MCF 10A (cell line): Measurements from ENCODE around the gene ARPC5. TPM values are rescaled to one million over a fixed set of nuclear protein-coding genes. Genes with fewer than 3 reads are reported as not detected.

ENCODE experiments used
- BruUV-seq: library from RNA; stranded (reverse); fragments of 400-500 nt; replicated peaks from 2 replicates; lab custom pipeline; 2021; lab: Mats Ljungman, UMichigan
- CTCF ChIA-PET: fragments of 300-600 bp; sonication (Branson Sonifier 250); formaldehyde crosslinking; extraction: SDS; loops from one replicate; lab custom pipeline; 2021; ENCODE audit warnings: antibody characterized with exemption, inconsistent platforms; lab: Yijun Ruan, JAX
- POLR2A ChIA-PET: fragments of 300-600, 350-650 bp; sonication (Branson Sonifier 250); formaldehyde crosslinking; extraction: SDS; loops from one replicate; lab custom pipeline; 2020; ENCODE audit warnings: antibody characterized with exemption, inconsistent platforms; lab: Yijun Ruan, JAX
- DNase-seq: peaks from one replicate; pipeline ENCODE4 v3.0.0-alpha.2; 2018; ENCODE audit not compliant: unreplicated experiment
- H3K27ac Mint-ChIP-seq: one replicate; pipeline ENCODE4 v1.8.0; 2022; ENCODE audit warnings: mild to moderate bottlenecking, low read depth, mixed read lengths; ENCODE audit not compliant: unreplicated experiment
- H3K27me3 Mint-ChIP-seq: one replicate; pipeline ENCODE4 v1.8.0; 2022; ENCODE audit warnings: mixed read lengths; ENCODE audit not compliant: insufficient read depth, unreplicated experiment
- H3K36me3 Mint-ChIP-seq: one replicate; pipeline ENCODE4 v1.8.0; 2022; ENCODE audit warnings: mild to moderate bottlenecking, moderate library complexity, mixed read lengths; ENCODE audit not compliant: insufficient read depth, unreplicated experiment
- H3K4me1 Mint-ChIP-seq: one replicate; pipeline ENCODE4 v1.8.0; 2022; ENCODE audit warnings: mixed read lengths; ENCODE audit not compliant: insufficient read depth, unreplicated experiment
- H3K4me3 Mint-ChIP-seq: one replicate; pipeline ENCODE4 v1.8.0; 2022; ENCODE audit warnings: mild to moderate bottlenecking, moderate library complexity, mixed read lengths; ENCODE audit not compliant: unreplicated experiment
- H3K9me3 Mint-ChIP-seq: one replicate; pipeline ENCODE4 v1.8.0; 2022; ENCODE audit warnings: mixed read lengths; ENCODE audit not compliant: unreplicated experiment
- intact Hi-C: fragments of 100-400 bp; cut with micrococcal nuclease; formaldehyde crosslinking; loops from 2 replicates; pipeline ENCODE4 v1.14.1; 2022
- total RNA-seq: library from RNA; stranded (reverse); gene quantifications from 2 replicates; pipeline ENCODE4 v1.2.3, GENCODE V29; 2022
- TF ChIP-seq, protein P1 (sequence below): fragments of 200-600 bp; IDR thresholded peaks from one replicate; pipeline ENCODE4 v1.8.0; 2022; ENCODE audit warnings: antibody characterized with exemption, mild to moderate bottlenecking; ENCODE audit not compliant: unreplicated experiment

The ARPC5 gene
- total RNA-seq, 1 experiment from 2014 or later = 195 TPM

DNA sequence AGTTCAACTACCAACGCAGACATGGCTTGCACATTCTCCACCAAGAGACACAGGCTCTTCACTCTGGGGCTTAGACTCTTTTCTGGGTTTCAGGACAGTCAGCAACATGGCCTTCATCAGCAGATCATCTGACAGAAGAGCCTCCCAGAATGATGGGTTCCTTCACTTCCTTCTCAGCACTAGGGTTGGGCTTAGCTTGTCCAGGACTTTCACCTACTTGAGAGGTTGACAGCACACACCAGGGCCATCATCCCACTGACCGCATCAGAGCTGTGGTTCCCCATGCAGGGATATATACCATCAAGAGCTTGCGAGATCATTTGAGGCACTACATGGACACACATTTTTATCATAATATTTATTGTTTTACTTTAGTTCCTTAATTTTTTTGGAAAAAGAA is 34.9 kb downstream of the ARPC5 start:
- no peak overlapping the region for H3K4me3 Mint-ChIP-seq
- intact Hi-C loops = no loop called here
- TF ChIP-seq, protein P1, sequence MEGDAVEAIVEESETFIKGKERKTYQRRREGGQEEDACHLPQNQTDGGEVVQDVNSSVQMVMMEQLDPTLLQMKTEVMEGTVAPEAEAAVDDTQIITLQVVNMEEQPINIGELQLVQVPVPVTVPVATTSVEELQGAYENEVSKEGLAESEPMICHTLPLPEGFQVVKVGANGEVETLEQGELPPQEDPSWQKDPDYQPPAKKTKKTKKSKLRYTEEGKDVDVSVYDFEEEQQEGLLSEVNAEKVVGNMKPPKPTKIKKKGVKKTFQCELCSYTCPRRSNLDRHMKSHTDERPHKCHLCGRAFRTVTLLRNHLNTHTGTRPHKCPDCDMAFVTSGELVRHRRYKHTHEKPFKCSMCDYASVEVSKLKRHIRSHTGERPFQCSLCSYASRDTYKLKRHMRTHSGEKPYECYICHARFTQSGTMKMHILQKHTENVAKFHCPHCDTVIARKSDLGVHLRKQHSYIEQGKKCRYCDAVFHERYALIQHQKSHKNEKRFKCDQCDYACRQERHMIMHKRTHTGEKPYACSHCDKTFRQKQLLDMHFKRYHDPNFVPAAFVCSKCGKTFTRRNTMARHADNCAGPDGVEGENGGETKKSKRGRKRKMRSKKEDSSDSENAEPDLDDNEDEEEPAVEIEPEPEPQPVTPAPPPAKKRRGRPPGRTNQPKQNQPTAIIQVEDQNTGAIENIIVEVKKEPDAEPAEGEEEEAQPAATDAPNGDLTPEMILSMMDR = no peak
- no peaks in the 10 kb centered on the region for H3K36me3 Mint-ChIP-seq
- H3K27ac Mint-ChIP-seq = peak overlapping the region; percentile 58
- no peaks in the 10 kb centered on the region for H3K9me3 Mint-ChIP-seq
- peaks cover 36% of the 10 kb centered on the region for H3K4me1 Mint-ChIP-seq
- ChIA-PET POLR2A (interaction anchor here (0.6 to 1.5 kb wide), 14 partner anchors 8 to 1006 kb away, joined by 3 to 13 read pairs (median 4); no protein-coding TSS in a partner anchor), CTCF (interaction anchor here (0.6 to 3.3 kb wide), 8 partner anchors 9 to 630 kb away, joined by 3 to 12 read pairs (median 4); no protein-coding TSS in a partner anchor)
- BruUV-seq = TSS peak; percentile 81
- no peaks in the 10 kb centered on the region for H3K27me3 Mint-ChIP-seq
- DNase-seq = no peak

DNA sequence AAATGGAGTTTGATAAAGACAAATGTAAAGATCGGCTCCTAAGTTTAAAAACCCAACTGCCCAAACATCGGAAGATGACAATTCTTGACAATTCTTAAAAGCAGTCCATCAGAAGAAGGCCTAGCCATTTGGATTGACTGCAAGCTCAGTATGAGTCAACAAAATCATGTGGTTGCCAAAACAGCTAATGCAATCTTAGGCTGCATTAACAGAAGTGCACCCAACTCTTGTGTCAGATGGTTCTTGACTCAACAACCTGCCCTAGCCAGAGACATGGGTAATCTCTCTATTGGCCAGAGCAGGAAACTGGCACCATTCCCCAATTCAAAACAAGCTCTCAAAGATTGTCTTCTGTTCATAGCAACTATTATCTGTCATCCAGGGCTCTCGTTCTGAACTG is 35.4 kb downstream of the ARPC5 start:
- Mint-ChIP-seq H3K4me1 (peaks cover 36% of the 10 kb centered on the region), H3K27ac (peak overlapping the region; percentile 58), H3K27me3 (no peaks in the 10 kb centered on the region), H3K4me3 (no peak overlapping the region), H3K36me3 (no peaks in the 10 kb centered on the region), H3K9me3 (no peaks in the 10 kb centered on the region)
- intact Hi-C loops = no loop called here
- no TSS peak for BruUV-seq
- ChIA-PET POLR2A (interaction anchor here (0.6 to 1.5 kb wide), 15 partner anchors 9 to 442 kb away, joined by 3 to 13 read pairs (median 4); no protein-coding TSS in a partner anchor), CTCF (interaction anchor here (0.7 to 3.3 kb wide), 7 partner anchors 9 to 319 kb away, joined by 4 to 12 read pairs (median 4); partner anchors contain the start of gene NCF2)
- TF ChIP-seq, protein P1 = no peak
- peak; percentile 96 for DNase-seq

DNA sequence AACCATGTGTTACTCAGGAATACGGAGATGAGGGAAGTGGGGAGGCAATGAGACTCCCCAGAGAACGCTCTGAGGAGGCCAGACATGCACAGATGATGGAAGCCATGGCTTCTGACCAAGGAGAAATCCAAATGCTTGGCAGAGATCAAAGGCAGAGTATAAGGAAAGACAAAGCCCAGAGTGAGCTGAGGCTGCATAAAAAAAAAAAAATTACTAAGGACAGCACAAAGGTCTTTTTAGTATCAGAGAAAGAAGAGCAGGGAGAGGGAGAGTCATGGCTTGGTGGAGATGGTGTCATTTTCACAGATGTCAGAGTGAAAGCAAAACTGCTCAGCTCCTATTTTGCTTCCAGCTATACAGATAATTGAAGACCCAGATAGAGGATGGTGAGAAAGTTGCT is 37.2 kb downstream of the ARPC5 start:
- BruUV-seq = no TSS peak
- Mint-ChIP-seq H3K4me3 (no peak overlapping the region), H3K36me3 (no peaks in the 10 kb centered on the region), H3K4me1 (peaks cover 25% of the 10 kb centered on the region), H3K27ac (peak overlapping the region; percentile 57), H3K27me3 (no peaks in the 10 kb centered on the region), H3K9me3 (no peaks in the 10 kb centered on the region)
- ChIA-PET CTCF (interaction anchor here (0.7 to 1.6 kb wide), 6 partner anchors 9 to 317 kb away, joined by 3 to 7 read pairs (median 3); no protein-coding TSS in a partner anchor), POLR2A (interaction anchor here (0.6 to 1.5 kb wide), 3 partner anchors 10 to 1194 kb away, joined by 3 read pairs; no protein-coding TSS in a partner anchor)
- no peak for DNase-seq
- intact Hi-C loops = no loop called here
- TF ChIP-seq, protein P1 = no peak

DNA sequence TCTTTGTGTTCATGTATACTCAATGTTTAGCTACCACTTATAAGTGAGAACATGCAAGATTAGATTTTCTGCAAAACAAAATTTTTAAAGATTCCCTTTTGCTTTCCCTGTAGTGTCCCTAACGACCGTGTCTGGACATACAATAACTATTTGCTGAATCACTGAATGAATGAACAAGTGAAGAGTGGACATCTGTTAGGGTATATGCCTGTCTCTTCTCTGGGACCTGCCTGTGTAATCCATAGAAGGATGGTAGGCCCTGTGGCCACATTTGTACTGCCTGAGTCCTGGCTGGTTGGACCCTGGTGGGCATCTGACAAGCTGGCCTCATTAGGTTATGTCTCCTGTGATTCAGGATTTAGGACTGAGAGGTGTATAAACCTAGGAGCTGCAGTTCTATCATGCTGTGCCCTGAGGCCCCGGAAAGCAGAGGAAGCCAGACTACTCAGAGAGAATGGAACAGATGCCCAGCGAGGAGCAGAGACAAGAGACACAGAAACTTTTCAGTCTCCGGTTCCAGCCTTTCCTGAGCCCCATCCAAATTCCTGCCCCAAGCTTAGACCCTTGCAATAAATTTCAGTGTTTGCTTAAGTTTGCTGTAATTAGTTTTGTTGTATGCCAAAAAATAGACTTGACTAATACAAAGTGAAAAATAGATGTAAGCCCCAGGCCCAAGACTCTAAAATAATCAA is 37.8 kb downstream of the ARPC5 start:
- POLR2A ChIA-PET = interaction anchor here (0.6 to 1.5 kb wide), 2 partner anchors 10 to 1194 kb away, joined by 3 read pairs; no protein-coding TSS in a partner anchor
- no peaks in the 10 kb centered on the region for H3K27me3 Mint-ChIP-seq
- no peaks in the 10 kb centered on the region for H3K9me3 Mint-ChIP-seq

More for the DNA sequence above, 37.8 kb downstream of the ARPC5 start:
- DNase-seq = no peak
- BruUV-seq = no TSS peak
- Mint-ChIP-seq H3K27ac (peak overlapping the region; percentile 57), H3K4me1 (peaks cover 25% of the 10 kb centered on the region), H3K4me3 (no peak overlapping the region), H3K36me3 (no peaks in the 10 kb centered on the region)
- CTCF ChIA-PET = interaction anchor here (1.0 to 1.6 kb wide), 4 partner anchors 10 to 316 kb away, joined by 3 to 7 read pairs (median 4); no protein-coding TSS in a partner anchor
- TF ChIP-seq, protein P1 = no peak
- intact Hi-C loops = no loop called here
